HG03060 (cell line): ENCODE data around the gene LYPD6.

Experiments
- ATAC-seq: cut with Tn5 transposase; IDR thresholded peaks from one replicate; pipeline ENCODE4 v1.9.1; 2021; ENCODE audit warnings: low read depth, moderate number of reproducible peaks; ENCODE audit not compliant: unreplicated experiment

The LYPD6 gene

DNA sequence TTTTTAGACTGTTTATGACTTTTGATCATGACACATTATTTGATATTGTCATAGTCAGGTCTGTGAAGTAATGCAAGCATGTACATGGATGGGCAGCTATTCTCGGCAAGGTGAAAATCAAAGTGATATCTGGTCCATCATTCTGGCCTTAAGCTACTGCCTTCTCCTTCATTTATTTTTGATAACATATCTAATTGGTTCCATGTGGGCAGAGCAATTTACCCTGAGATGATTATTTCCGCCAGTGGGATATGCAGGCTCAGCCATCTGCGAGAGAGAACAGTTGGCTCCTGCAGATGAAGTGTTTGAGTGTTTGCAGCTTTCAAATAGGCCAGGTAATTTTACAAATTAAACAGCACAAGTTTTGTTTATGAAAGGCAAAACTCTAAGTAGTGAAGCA lies 116.4 kb downstream of the LYPD6 start:
- ATAC-seq, result no peak

DNA sequence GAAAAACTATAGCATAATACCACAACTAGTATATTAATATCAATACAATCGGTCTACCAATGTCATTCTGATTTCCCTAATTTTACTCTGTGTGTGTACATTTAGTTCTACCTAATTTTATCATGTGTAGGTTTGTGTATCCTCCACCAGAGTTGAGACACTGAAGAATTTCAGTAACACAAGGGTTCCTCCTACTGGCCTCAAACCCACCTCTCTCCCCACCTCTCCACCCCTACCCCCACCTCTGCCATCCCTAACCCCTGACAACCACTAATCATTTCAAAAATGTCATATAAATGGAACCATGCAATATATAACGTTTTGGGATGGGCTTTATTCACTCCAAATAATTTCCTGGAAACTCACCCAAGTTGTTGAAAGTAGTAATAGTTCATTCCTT lies 117.9 kb downstream of the LYPD6 start:
- ATAC-seq, result no peak

DNA sequence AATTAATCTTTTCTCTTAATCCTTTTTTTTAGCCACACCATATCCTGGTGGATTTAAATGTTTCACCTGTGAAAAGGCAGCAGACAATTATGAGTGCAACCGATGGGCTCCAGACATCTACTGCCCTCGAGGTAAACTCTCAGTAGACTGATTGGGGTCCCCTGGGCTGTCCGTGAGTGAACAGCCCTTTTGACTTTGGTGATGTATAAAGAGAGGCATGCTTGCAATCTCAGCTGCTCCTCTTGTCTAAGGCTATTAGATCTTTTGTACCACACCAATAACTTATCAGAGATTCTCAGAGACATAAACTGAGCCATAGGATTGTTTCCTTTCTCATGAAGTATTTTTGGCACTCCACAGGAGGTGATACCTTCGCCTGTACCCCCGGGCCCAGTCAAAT lies 118.6 kb downstream of the LYPD6 start:
- no peak for ATAC-seq

DNA sequence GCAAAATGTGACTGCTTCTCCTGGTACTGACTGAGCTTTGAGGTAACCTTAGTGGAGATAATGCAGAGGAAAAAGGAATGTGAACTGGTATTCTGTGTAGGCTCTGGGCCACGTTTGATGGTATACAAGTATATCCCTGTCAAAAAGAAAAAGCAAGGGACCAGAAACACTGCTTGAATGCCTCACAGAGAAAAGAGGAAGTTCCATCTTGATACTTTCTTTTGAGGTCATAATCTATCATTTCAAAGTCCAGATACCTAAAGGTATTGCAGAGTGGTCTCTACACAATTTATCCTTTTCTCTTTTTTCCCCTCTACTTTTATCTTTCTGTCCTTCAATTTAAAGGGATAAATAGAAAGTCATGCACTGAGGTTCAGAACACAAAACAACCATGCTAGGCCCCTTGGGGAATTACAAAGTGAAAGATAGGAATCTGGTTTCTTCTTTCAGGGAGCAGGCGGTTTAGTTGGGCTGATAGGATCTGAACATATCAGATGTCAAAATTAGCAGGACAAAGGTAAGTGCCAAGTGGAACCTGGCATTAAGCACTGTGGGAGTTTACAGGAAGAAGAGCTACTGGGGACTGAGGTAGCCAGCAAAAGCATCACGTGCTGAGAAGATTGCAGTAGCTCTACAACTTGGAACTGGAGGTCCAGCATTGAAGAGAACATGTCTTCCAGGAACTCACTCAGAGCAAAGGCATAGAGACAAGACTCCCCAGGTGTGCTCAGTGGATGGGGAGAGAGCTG lies 121.2 kb downstream of the LYPD6 start:
- no peak for ATAC-seq

DNA sequence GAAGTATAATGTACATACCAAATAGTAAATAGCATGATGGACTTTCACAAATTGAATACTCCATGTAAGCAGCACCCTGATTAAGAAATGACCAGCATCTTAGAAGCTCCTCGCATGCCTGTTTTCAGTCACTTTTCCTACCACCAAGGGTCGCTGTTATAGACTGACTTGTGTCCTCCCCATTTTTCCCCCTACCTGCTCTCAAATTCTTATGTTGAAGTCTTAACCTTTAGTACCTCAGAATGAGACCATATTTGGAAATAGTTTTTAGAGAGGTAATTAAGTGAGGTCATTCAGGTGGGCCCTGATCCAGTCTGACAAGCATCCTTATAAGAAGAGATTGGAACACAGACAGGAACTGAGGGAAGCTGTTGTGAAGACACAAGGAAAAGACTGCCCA lies 125.9 kb downstream of the LYPD6 start:
- ATAC-seq, result no peak

DNA sequence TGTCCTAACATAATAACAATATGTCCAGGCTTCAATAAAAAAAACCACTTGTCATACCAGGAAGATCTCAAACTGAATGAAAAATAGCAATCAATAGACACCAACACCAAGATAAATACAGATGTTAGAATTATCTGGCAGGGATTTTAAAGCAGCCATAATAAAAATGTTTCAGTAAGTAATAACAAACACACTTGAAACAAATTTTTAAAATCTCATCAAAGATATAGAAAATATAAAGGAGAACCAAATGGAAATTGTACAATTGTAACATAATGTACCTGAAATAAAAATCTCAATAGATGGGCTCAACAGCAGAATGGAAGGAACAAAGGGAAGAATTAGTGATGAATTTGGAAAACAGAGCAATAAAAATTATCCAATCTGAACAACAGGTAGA lies 128.1 kb downstream of the LYPD6 start:
- ATAC-seq, result no peak

DNA sequence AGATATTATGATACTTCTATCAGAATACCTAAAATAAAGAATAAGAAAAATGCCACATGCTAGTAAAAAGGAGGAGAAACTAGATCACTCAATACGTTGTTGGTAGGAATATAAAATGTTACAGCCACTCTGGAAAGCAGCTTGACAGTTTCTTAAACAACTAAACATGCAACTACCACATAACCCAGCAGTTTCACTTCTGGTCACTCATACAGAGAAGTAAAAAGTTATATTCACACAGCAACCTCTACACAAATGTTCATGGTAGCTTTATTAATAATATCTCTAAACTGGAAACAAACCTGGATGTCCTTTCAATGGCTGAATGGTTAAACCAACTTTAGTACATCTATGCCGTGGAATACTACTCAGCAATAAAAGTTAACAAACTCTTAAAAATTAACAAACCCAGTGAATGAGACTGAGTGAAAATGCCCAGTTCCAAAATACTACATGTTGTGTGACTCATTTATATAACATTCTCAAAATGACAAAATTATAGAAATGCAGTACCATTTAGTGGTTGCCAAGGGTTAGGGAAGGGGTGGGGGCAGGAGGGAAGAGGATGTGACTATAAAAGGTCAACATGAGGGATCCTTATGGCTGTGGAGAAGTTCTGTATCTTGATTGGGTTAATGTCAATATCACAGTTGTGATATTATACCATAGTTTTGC lies 133.1 kb downstream of the LYPD6 start:
- ATAC-seq, result peak; percentile 91

DNA sequence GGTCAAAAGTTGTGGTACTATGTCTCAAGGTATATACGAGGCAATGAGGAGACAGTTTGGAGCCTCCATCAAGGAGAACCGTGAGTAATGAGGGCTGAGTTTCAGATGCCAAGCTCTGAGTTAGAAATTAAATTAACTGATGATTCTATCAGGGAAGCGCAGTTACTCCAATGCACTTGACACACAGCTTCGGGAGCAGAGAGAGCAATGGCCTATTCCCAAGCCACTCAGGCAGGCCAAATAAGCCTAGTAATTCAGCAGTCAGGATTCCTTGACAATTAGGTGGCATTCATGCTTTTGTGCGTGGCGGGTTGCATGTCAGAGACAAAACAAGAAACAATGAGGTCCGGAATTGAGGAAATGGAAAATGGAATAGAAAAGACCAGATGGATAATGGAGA lies 134.0 kb downstream of the LYPD6 start:
- no peak for ATAC-seq

DNA sequence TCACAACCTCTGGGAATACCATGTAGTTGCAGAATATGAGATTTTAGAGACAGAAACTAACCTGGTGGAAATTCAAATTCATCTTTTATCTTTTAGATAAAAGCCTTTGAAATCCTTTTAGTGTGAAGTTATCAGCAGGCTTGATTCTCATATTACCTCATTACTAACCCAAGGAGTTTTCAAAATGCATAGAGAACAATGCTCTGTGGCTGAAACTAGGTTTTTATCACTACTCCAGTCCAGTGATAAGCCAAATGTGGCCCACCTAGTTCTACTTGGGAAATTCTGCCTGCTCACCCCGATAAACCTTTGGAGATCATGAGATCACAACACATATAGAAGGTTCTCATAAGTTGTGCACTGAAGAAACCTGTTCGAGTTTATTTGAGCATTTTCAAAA lies 135.5 kb downstream of the LYPD6 start:
- no peak for ATAC-seq

DNA sequence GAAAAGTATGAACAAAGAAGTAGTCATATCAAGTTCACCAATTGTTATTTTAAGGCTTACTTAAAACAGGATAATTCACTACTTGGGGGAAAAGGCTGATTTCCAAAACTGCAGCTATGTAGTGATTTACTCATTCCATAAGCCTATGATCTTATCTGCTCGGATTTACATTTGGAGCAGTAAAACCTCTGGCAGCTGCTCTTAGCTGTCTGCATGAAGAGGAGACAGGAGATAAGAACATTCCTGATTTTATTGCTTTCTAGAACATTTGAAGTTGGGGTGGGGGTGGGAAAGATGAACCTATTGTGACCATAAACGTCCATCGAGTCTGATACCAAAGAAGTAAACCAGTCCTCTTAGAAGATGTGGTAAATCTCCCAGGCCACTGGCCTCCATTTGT lies 136.2 kb downstream of the LYPD6 start:
- ATAC-seq, result no peak

DNA sequence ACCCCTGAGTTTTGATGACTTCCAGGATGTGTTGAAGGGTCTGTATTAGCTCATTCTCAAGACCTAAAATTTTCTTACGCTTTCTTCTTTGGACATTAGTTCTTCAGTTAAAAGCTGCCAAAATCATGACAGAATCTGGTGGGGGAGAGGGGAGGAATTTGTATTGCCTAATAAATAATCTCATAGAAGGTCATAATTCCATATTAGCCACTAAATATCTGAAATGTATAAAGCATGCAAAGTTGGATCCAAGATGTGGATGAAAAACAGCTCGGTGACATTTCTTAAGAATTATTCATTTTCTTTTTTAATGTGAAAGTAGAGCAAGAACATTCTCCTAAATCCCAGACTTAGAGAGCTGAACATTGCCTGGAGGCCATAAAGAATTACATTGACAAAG lies 137.0 kb downstream of the LYPD6 start:
- no peak for ATAC-seq

DNA sequence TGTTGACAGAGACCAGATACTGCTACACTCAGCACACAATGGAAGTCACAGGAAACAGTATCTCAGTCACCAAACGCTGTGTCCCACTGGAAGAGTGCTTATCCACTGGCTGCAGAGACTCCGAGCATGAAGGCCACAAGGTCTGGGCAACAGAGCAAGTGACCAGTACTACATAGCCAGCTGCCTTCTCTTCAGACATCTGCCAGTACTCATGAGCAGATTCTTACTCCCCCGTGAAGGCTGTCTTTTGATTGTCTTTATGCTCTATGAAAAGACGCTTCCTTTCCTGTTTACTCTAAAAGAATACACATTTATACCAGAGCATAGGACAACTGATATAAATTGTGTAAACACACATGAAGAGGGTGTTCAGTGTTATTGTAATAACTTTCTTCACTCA lies 138.2 kb downstream of the LYPD6 start:
- ATAC-seq, result no peak

DNA sequence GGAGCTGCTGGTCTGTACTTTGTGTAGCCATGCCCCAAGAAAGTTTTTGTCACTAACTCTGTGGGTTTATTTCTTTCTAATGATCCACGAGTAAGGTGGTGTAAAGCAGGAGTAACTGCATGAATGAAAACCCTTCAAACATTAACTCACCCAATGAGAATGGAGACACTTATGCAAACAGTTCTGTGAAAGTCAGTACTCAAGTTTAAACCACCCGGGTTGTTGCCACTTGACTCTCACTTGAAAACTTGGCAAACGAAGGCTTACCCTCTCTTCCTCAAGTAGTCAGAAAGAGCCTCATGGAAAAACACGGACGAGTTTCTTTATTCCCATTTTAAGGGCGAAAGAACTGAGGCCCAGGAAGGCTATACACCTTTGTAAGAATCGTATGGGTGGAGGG lies 139.7 kb downstream of the LYPD6 start:
- no peak for ATAC-seq

DNA sequence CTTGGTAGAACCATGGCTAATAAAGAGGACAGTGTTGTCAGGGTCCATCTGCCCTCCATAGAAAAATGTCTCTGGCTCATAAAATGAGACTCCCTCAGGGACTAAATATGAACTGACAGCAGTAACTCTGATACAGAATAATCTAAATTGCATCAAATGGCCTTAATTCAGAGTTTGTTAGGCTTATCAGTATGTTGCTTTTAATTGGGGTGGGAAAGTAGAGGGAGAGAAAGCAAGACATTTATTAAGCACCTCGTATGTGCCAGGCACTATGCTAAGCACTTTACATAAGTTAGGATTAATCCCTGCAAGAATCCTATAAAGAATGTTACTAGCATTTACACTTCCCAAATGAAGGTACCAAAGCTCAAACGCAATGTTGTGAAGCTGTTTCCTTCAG lies 142.0 kb downstream of the LYPD6 start:
- ATAC-seq, result no peak

DNA sequence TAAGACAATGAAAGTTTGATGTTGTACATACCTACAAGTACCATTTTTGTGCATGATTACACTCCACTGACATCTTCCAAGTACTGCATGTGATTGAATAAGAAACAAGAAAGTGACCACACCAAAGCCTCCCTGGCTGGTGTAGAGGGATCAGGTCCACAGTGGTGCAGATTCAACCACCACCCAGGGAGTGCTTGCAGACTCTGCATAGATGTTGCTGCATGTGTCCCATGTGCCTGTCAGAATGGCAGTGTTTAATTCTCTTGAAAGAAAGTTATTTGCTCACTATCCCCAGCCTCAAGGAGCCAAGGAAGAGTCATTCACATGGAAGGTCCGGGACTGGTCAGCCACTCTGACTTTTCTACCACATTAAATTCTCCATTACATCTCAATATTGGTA lies 142.7 kb downstream of the LYPD6 start:
- no peak for ATAC-seq

DNA sequence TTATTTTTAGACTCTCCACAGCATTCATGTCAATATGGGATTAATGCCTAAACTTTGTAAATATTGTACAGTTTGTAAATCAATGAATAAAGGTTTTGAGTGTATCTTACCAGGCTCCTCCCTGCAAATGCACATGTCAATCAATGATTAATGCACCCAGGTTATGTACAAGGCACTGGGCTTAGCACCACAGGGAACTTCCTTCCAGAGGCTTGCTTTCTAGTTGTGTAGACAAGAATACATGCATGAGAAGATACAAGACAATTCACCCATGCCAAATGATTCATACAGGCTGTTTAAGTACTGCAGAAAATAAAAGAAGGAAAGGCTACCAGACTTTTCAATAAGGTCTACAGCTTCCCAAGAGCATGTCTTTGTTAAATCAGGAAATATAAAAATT lies 143.1 kb downstream of the LYPD6 start:
- no peak for ATAC-seq

DNA sequence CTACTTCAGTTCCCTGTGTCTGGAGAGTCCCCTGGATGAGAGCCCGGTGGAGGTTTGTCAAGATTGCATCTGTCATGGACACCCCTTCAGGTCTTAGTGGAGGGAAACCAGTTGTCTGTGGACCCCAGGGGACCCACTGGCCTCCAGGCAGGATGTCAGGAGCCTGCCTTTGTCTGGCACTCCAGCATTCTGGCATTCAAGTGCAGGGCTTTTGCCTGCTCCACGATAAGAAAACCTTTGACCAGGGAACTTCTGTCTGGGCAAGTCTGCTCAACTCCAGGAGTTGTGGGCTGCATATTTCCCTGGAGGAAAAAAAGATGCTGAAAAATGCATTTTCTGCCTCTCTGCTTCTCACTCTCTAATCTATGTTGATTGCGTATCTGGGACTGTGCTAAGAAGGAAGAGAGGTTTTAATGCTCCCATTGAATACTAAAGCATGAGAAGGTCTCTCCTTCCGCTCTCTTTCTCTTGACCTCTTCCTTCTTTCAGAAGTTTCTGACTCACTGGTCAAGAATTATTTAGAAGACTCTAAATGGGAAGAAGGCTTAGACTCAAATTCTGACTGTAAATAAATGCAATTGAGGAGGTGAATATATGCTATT lies 152.7 kb downstream of the LYPD6 start:
- ATAC-seq, result no peak

DNA sequence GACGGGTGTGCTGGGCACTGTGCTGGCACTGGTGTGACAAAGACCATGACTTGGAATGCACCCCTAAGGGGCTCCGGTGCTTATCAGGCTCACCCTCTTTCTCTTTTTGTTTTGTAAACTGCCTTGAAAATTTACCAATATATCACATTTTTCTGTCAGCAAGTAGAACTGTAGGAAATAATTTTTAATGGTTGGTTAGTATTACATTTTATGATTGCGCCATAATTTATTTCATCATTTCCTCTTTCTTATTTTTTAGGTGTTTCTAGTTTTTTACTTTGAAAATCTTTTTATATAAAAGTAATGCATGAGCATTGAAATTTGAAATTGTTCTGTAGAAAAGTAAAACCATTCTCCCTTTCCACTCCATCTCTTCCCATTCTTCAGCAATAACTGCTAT lies 156.3 kb downstream of the LYPD6 start:
- no peak for ATAC-seq

DNA sequence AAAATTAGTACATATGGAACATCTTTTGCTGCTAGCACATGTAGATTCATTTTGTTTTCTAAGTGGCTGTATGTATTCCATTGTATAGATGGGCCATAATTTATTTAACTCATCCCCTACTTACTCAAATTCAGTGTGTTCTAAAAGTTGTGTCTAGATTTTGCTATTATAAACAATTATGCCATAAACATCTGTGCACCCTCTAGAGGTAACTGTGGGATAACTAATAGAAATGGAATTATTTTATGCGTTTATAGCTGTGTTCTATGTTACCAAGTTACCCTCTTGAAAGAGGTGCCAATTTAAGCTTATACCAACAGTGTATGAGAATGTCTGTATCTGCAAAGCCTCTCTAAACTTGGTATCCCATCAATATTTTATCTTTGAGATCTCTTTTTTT lies 156.8 kb downstream of the LYPD6 start:
- ATAC-seq, result no peak

DNA sequence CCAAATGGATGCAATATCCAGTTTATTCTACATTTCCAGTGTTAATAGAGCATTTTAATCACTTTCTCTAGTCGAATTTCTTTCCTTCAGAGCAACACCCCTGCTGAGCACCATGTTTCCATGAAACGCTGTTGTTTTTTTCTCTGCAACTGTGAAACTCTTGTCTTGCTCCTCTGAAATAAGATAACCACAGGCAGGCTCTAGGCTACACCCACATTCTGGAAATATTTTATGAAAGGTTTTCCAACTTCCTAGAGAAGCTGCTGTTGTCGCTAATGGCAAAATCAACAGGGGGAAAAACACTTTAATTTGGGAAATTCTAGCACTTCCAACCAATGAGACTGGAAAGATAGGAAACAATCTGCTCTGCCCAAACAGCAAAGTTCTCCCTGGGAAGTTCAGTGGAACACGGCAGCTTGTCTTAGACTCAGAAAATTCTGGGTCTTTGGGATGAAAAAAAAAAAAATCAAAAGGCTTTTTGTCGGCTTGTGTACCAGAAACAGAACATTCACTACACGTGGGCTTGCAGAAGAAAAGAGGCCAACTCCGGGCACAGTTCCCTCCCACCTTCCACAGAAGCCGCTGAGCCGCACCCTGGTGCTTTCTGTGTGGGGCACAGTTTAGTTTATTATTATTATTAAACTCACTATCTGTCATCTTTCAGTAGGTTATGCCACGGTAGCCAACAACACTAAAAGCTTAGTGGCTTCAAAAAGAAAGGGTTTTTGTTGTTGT lies 158.5 kb downstream of the LYPD6 start:
- ATAC-seq, result no peak

DNA sequence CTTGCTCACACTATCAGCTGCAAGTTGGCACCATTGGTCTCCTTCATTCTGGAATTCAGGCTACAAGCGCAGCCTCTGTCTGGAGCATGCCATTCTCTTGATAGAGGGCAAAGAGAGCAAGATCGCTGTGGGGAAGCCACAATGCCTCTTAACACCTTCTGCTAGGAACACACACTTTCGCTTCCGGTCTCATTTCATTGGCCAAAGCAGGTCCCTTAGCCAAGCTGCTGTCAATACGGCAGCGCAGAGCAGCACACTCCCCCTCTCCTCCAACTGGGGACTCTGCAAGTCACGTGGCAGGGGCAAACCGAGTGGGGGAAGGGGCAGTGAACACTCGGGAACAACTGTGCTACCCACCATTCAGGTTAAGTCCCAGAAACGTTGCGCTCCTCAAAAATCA lies 159.1 kb downstream of the LYPD6 start:
- no peak for ATAC-seq
